Activated CD4-positive, alpha-beta T cell treated with anti-CD3 and anti-CD28 coated beads, Interleukin-2, Interleukin-6, amounts not matched to agents 100 ng/mL and 50 ng/mL, durations not matched to agents 16 hours and 8 hours (primary cell): ENCODE measurements around the gene AAR2.

Experiments used
- DNase-seq: peaks from one replicate; pipeline ENCODE4 v3.0.0-alpha.2; 2020

Gene AAR2

DNA sequence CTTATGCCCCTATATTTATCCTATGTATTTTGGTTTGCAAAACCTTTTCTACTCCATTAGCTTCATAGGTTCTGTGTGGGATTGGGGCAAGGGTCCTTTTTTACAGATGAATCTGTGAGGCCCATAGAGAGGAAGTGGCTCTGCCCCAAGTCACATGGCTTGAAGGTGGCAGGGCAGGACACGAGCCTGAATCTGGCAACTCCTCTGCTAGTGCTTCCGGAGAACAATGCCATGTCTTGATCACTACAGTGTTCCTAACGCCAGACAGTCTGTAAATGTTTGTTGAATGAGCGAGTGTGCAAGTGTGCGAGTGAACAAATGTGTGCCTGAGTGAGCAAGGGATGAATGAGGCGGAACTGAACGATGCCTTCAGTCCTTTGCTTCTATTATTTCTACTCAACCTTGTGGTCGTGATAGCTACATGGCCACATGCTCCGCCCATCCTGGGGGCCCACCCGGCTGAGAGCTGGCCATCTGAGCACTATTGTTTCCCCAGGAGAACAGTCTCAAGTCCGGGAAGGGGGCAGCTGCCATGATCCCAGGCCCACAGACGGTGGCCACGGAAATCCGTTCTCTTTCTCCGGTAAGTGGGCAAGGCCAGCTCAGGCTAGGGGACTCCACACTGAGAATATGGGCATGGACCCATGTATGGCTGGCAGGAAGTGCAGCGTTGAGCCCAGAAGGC, 17.8 kb upstream of the AAR2 start:
- DNase-seq, result no peak

DNA sequence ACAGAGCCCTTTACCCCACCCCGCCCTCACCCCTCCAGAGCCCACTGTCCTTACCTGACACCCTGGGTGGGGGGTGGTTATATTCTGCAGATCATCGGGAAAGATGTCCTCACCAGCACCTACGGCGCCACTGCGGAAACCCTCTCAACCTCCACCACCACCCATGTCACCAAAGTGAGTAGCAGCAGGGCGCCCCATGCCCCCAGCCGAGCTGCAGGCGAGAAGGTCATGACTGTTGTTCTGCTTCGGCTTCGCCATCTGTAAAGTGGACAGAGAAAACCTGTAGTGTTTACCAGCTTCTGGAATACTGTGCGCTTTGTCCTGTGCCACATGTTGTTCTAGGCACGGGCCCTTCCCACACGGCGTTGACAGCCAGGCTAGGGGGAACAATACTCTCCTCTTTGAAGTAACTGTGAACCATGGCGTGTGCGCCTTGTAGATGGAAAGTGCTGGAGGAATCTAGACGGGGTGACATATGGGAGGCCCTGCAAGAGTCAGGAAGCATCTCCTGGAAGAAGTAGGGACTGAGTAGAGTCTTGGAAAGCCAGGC, 16.5 kb upstream of the AAR2 start:
- no peak for DNase-seq

DNA sequence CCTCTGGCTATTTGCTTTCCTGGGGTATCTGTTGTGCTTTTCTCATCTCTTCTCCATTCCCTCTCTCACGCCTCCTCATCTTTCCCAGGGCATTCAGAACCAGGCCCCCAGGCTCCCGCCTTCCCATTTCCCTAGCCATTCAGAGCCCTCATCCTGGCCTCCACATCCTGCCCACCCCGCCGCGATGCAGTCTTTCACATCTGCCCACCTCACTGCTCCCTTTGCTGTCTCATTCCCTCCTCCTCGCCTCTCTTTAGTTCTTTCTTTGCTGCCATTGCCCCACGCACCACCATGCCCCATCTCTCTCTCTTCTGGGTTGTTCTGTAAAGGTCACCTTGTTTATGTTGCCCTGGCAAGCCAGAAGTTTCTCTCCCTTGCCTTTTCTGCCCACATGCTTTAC, 10.6 kb upstream of the AAR2 start:
- no peak for DNase-seq

GRCh38 chr20:36228770-36229169, 7.5 kb upstream of the AAR2 start:
- no peak for DNase-seq

- DNase-seq, result no peak
Measured at GRCh38 chr20:36230019-36230418, 6.3 kb upstream of the AAR2 start.

DNA sequence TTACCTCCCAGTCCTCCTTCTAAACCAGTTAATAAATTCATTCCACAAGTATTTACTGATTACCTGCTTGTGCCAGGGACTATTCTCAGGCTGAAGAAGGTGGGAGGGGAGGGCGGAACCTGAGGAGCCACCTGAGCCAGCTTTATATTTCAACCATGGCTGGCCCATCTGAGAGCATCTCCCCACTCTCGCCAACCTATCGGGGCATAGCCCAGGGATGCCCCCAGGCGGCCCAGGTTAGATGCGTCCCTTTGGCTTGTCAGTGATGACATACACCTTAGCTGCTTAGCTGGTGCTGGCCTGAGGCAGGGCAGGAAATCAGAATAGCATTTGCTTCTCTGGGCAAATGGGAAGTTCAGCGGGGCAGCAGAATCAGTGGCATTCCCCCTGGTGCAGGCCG, 4.9 kb upstream of the AAR2 start:
- DNase-seq, result no peak

- DNase-seq, result no peak
Measured at GRCh38 chr20:36234771-36235320, 1.4 kb upstream of the AAR2 start.

DNA sequence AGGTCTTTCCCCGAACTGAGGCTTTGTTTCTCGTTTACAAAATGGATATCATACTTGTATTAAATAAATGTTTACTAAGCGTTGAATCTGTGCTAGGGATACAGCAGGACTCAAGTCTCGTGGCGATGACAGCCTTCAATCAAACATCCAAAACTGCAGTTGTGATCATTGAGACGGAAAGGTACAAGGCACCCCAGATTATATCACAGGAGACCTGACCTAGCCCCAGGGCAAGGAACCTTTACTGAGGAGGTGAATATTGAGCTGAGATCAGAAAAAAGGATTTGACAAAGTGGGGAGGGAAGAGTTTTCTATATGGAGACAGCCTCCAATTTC, 476 bp downstream of the AAR2 start:
- DNase-seq, result no peak

DNA sequence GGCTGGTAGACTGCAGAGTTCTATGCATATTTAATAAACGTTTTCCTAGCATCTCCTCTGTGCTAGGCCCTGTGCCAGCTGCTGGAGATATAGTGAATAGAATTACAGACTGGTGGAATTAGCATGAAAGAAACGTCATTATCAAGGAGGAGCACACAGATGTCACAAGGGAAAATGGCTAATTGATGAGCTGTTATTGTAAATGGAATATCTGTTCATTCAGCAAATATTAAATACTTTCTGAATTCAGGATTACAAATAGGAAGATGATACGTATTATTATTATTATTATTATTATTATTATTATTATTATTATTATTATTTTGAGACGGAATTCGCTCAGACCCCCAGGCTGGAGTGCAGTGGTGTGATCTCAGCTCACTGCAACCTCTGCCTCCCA, 1.2 kb downstream of the AAR2 start:
- DNase-seq, result no peak

- DNase-seq, result no peak
Measured at GRCh38 chr20:36238153-36238552, 1.9 kb downstream of the AAR2 start.

- no peak for DNase-seq
Measured at GRCh38 chr20:36238760-36239159, 2.5 kb downstream of the AAR2 start.

DNA sequence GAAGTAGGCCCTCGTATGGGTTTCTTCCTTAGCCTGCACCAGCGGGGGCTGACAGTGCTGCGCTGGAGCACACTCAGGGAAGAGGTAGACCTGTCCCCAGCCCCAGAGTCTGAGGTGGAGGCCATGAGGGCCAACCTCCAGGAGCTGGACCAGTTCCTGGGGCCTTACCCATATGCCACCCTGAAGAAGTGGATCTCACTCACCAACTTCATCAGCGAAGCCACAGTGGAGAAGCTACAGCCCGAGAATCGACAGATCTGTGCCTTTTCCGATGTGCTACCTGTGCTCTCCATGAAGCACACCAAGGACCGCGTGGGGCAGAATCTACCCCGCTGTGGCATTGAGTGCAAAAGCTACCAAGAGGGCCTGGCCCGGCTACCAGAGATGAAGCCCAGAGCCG, 3.8 kb downstream of the AAR2 start:
- no peak for DNase-seq

GRCh38 chr20:36241678-36242077, 5.4 kb downstream of the AAR2 start:
- no peak for DNase-seq

DNA sequence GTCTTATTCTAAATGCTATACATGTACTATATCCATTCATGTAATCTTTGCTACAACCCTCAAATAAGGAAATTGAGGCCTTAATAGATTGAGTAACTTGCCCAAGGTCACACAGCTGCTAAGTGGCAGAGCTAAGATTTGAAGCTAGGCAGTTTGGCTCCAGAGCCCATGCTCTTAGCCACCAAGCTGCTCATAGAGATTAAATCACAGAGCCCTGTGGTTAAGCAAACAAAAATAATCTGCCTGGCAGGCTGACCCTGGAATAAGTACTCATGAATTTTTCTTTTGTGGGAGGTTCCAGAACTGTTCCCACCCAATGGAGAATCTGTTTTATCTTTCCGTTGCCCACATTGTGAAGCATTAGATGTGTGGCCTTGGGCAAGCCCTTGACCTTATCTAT, 7.4 kb downstream of the AAR2 start:
- no peak for DNase-seq

- no peak for DNase-seq
Measured at GRCh38 chr20:36246401-36246800, 10.1 kb downstream of the AAR2 start.

GRCh38 chr20:36248836-36249235, 12.6 kb downstream of the AAR2 start:
- no peak for DNase-seq

DNA sequence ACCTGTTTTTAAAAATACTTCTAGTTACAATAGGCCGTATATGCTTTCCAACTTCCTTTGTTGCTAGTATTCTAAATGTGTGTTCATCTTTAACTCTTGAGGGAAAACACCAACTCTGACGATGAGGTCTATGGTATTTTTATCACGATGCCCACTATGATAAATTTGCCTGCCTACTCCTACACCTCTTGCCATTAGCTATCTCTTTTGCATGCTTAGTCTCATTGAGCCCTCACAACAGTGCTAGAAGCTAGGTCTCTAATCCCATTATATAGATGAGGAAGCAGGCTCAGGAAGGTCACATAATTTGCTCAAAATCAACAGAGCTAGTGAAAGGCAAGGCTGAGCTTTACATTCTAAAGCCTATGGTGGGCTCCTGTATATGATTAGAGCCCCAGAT, 13.2 kb downstream of the AAR2 start:
- no peak for DNase-seq

DNA sequence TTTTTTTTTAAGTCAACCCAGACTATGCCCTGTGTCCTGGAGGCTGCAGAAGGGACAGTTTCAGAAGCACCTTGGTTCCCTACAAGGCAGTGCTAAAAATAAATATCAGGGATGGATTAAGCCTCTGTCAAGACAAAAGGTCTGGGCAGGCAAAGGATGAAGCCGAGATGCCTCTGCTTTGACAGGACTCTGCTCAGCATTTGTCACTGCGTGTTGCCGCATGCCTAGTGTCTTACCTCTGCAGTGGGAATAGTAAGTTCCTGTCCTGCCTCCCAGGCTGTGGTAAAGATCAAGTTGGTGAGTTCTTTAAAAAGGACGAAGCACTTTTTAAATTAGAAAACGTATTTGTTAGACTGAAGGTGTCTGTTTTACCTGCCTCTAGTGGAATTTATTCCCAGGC, 15.1 kb downstream of the AAR2 start:
- no peak for DNase-seq

- no peak for DNase-seq
Measured at GRCh38 chr20:36252511-36252910, 16.2 kb downstream of the AAR2 start.

DNA sequence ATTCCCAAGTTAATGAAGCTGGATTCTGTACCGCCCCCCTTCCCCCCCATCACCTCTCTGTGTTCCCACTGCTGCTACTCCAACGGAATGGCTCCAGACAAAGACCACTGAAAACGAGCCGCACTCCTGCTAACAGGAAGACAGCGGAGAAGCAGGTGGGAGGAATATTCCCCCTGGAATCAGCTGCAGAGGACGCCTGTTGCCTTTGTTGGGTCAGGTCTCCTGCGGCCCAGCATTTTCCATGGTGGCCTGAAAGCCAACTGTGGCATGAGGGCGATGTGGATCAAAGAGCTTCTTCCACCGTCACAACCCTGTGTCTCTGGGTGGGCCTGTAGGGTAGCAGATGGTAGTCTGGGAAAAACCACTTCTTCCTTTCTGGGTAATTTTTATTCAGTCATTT, 16.8 kb downstream of the AAR2 start:
- no peak for DNase-seq

GRCh38 chr20:36254076-36254475, 17.8 kb downstream of the AAR2 start:
- no peak for DNase-seq

GRCh38 chr20:36255445-36255844, 19.2 kb downstream of the AAR2 start:
- DNase-seq, result no peak

DNA sequence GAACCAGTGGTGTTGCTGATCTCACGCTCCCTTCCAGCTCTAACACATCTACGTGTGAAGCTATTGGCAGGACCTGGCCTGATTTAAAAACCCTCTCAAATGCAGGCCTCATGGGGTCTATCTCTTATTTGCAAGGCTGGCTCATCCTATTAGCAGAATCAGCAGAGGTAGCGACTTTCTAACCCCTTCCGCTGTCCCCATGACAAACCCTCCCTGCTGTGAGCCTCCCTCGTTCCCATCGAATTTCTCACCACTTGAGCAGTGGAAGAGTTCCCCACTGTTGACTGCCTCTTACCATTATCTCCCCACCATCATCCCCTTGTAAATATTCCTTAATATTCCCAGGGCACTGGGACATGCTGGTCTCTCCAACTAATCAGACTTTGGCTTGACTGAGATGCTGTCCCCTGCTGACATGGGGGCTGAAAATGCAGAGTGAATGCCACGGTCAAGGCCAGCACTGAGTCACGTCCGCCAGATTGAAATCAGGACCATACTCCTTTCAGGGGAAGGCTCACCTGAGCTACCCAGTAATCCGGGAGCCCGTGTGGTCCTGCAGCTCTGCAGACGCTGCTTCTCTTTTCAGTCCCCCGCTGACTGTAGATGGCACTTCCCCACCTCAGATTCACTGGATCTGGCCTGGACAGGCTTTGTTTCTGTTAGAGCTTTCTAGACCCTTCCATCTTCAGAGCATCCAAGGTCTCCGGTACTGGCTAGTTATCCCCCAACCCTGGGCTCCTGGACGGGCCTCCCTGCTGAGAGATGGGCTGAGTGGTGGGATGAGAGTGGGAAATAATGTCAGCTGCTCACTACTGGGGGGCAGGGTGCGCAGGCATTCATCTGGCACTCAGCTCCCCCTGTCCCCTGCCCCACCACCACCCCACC, 23.1 kb downstream of the AAR2 start:
- no peak for DNase-seq

DNA sequence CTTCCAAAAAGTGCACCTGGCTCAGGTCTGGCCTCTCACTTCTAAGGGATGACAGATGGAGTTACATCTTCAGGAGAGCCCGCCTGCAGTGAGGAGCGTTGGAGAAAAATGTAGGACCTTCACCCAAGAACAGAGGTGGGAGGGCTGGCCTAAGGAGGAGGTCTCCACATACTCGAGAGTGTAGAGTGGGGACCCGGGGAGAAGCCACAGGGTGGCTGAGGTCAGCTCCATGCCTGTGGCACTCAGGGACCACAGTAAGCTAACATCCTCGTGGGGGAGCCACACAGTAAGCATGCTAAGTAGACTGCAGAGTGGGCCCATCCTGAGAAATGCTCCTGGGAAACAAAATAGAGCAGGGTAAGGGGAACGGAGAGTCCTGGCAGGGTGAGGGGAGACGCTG, 24.0 kb downstream of the AAR2 start:
- no peak for DNase-seq
